ENCODE measurements around the gene DESI1. TPM values are rescaled to one million over a fixed set of nuclear protein-coding genes. Genes with fewer than 3 reads are reported as not detected.

Gene DESI1
- total RNA-seq, 1 donor from 2014 or later = 29.8 TPM

DNA sequence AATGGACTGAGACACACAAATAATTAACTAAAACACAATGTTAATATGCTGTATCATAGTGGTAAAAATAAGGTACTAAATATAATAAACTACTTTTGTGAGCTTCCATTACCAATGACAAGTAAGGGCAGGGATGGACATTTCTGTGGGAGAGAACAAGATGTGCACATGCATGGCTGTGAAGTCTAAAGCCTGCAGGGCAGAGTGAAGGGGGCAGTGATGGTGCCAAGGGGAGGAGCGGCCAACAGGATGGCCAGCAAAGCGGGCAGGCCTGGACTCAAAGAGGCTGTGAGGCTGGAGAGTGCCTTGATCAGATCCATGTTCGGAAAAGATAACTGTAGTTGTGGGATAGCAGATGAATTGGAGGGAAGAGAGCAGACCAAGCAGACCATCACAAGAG is 12.5 kb downstream of the DESI1 start:
- DNase-seq (ENCODE audit: low spot score) = peak; percentile 43
- Mint-ChIP-seq H3K4me1 (ENCODE audit: low read depth) (no peaks in the 10 kb centered on the region), H3K9me3 (ENCODE audit: low read depth) (no peaks in the 10 kb centered on the region), H3K36me3 (ENCODE audit: low read depth) (peaks cover 7% of the 10 kb centered on the region), H3K27me3 (ENCODE audit: low read depth) (no peaks in the 10 kb centered on the region), H3K27ac (ENCODE audit: unreplicated experiment) (peak overlapping the region; percentile 4), H3K4me3 (ENCODE audit: unreplicated experiment) (no peak overlapping the region)
- TF ChIP-seq CTCF (IDR thresholded peaks at IDR 0.05) = no peak

- H3K27me3 Mint-ChIP-seq (ENCODE audit: low read depth) = no peaks in the 10 kb centered on the region
- H3K4me3 Mint-ChIP-seq (ENCODE audit: unreplicated experiment) = no peak overlapping the region
- no peak for TF ChIP-seq CTCF (IDR thresholded peaks at IDR 0.05)
- H3K4me1 Mint-ChIP-seq (ENCODE audit: low read depth) = no peaks in the 10 kb centered on the region
- H3K36me3 Mint-ChIP-seq (ENCODE audit: low read depth) = peaks cover 22% of the 10 kb centered on the region
- DNase-seq (ENCODE audit: low spot score) = no peak
- H3K27ac Mint-ChIP-seq (ENCODE audit: unreplicated experiment) = no peak overlapping the region
- H3K9me3 Mint-ChIP-seq (ENCODE audit: low read depth) = no peaks in the 10 kb centered on the region
These were observed 16.9 kb downstream of the DESI1 start for GRCh38 chr22:41603873-41604332.

- H3K4me1 Mint-ChIP-seq (ENCODE audit: low read depth) = peaks cover 12% of the 10 kb centered on the region
- peak; percentile 65 for DNase-seq (ENCODE audit: low spot score)
- no peak overlapping the region for H3K27ac Mint-ChIP-seq (ENCODE audit: unreplicated experiment)
- H3K9me3 Mint-ChIP-seq (ENCODE audit: low read depth) = no peaks in the 10 kb centered on the region
- no peak for TF ChIP-seq CTCF (IDR thresholded peaks at IDR 0.05)
- H3K4me3 Mint-ChIP-seq (ENCODE audit: unreplicated experiment) = no peak overlapping the region
- H3K27me3 Mint-ChIP-seq (ENCODE audit: low read depth) = no peaks in the 10 kb centered on the region
- H3K36me3 Mint-ChIP-seq (ENCODE audit: low read depth) = peaks cover 22% of the 10 kb centered on the region
These were observed 19.9 kb downstream of the DESI1 start for GRCh38 chr22:41600976-41601375.

DNA sequence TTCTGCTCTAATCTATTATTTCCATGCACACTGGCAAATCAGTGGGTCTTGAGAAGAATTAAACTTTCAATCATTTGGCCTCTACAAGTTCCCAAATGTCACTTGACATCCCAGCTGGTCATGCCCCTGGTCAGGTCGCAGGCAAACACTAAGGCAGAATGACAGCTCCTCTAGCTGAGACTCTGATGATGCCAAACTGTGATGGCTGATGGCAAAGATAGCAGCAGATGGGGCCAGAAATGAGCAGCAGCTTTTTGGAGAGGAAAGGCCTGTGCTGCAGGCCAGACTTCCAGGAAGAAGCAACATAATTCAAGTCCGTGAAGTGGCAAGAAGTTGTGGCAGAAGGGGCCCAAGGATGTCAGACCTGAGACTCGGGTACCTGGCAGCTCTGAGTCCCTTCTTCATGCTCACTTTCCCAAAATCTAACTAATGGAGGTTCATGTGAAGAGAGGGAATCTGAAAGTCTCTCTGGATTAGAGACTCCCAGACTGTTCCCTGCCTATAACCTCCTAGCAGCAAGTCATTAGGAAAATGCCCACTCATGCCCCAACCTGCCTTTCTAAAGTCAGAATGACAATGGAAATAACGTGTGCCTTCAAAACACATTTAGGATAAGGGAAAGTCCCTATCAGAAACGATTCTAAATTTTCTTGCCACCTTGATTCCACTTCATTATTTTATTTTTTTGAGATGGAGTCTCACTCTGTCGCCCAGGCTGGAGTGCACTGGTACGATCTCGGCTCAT is 21.8 kb downstream of the DESI1 start:
- DNase-seq (ENCODE audit: low spot score) = no peak
- H3K36me3 Mint-ChIP-seq (ENCODE audit: low read depth) = peaks cover 14% of the 10 kb centered on the region
- no peaks in the 10 kb centered on the region for H3K27me3 Mint-ChIP-seq (ENCODE audit: low read depth)
- peaks cover 12% of the 10 kb centered on the region for H3K4me1 Mint-ChIP-seq (ENCODE audit: low read depth)
- no peaks in the 10 kb centered on the region for H3K9me3 Mint-ChIP-seq (ENCODE audit: low read depth)
- no peak overlapping the region for H3K4me3 Mint-ChIP-seq (ENCODE audit: unreplicated experiment)
- H3K27ac Mint-ChIP-seq (ENCODE audit: unreplicated experiment) = peak overlapping the region; percentile 25
- no peak for TF ChIP-seq CTCF (IDR thresholded peaks at IDR 0.05)

GRCh38 chr22:41598081-41598480 is 22.8 kb downstream of the DESI1 start:
- H3K4me3 Mint-ChIP-seq (ENCODE audit: unreplicated experiment) = no peak overlapping the region
- H3K9me3 Mint-ChIP-seq (ENCODE audit: low read depth) = no peaks in the 10 kb centered on the region
- TF ChIP-seq CTCF (IDR thresholded peaks at IDR 0.05) = no peak
- no peak for DNase-seq (ENCODE audit: low spot score)
- H3K36me3 Mint-ChIP-seq (ENCODE audit: low read depth) = peaks cover 14% of the 10 kb centered on the region
- no peaks in the 10 kb centered on the region for H3K27me3 Mint-ChIP-seq (ENCODE audit: low read depth)
- H3K27ac Mint-ChIP-seq (ENCODE audit: unreplicated experiment) = peak overlapping the region; percentile 86
- peaks cover 12% of the 10 kb centered on the region for H3K4me1 Mint-ChIP-seq (ENCODE audit: low read depth)
